OCI-LY7 (cell line): ENCODE data around the gene CAMKK1.

Experiments used
- EZH2phosphoT487 ChIP-seq: fragments of 200-600 bp; sonication (generic); IDR thresholded peaks from 2 replicates; pipeline ENCODE4 v1.6.1; 2018; ENCODE audit warnings: low read depth, borderline replicate concordance, mild to moderate bottlenecking, mixed run types, antibody characterized with exemption, low read length, moderate library complexity, mixed read lengths
- TF ChIP-seq, protein P1 (sequence below): fragments of 200-600 bp; sonication (generic); conservative IDR thresholded peaks from 2 replicates; pipeline ENCODE4 v1.5.1; 2014; ENCODE audit warnings: mild to moderate bottlenecking, antibody characterized with exemption, low read length, moderate library complexity, mixed read lengths

DNA sequence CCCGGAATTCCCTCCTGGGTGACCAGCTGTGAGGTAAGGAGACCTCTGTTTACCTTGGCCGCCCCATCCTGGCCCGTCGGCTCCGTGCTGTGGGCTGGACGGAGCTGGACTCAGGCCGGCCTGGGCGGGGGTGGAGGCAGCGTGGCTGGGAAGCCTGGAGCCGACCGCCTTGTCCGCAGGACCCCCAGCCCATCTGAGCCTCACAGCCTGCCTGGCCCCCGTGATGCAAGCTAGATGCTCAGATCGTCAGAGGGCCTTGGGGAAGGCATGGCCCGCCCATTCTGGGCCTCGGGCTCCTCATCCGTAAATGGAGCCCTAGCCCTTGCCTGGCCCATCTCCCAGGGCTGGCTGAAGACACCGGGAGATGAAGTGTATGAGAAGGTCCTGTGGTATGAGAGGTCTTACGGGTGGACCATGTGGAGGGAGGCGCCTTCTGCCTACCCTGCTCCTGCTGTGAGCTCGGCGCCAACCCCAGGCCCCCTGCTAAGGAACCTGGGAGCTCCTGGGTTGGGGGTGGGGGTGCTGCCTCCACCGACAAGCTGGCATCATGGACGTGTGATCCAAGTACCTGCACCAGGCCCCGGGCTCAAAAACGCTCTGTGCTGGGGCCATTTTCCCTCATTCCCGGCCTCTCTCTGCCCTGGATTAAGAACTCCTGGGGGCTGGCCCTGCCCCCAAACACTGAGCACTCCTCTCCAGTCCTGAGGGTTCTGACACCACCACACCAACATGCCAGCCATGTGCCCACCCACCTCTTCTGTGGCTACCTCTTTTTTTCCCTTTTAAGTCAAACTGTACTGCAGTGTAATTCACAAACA lies 28.9 kb upstream of the CAMKK1 start:
- TF ChIP-seq, protein P1, sequence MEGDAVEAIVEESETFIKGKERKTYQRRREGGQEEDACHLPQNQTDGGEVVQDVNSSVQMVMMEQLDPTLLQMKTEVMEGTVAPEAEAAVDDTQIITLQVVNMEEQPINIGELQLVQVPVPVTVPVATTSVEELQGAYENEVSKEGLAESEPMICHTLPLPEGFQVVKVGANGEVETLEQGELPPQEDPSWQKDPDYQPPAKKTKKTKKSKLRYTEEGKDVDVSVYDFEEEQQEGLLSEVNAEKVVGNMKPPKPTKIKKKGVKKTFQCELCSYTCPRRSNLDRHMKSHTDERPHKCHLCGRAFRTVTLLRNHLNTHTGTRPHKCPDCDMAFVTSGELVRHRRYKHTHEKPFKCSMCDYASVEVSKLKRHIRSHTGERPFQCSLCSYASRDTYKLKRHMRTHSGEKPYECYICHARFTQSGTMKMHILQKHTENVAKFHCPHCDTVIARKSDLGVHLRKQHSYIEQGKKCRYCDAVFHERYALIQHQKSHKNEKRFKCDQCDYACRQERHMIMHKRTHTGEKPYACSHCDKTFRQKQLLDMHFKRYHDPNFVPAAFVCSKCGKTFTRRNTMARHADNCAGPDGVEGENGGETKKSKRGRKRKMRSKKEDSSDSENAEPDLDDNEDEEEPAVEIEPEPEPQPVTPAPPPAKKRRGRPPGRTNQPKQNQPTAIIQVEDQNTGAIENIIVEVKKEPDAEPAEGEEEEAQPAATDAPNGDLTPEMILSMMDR: no peak
- TF ChIP-seq EZH2phosphoT487: no peak
